NCI-H2107 (cell line): Measurements from ENCODE around the gene SMC4.

Experiments used
- DNase-seq: peaks from one replicate; lab custom pipeline; 2025; lab: John Stamatoyannopoulos, UW

Gene SMC4

GRCh38 chr3:160395297-160395696 is 4.2 kb upstream of the SMC4 start:
- no peak for DNase-seq

DNA sequence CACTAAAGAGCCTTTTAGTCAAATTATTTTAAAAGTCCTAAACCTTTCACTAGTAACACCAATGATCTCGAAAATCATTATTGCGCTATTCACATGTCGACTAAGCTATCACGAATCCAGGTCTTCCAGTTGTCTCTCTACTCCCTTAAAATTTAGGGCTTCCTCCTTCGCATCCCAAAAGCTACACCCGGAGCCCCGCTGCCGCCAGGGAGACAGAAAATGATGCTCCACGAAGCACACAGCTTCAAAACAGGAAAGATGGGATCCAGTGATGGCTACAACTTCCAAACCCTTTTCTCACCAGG is 678 bp upstream of the SMC4 start:
- no peak for DNase-seq

- no peak for DNase-seq
Measured at GRCh38 chr3:160400030-160400701, 716 bp downstream of the SMC4 start.

DNA sequence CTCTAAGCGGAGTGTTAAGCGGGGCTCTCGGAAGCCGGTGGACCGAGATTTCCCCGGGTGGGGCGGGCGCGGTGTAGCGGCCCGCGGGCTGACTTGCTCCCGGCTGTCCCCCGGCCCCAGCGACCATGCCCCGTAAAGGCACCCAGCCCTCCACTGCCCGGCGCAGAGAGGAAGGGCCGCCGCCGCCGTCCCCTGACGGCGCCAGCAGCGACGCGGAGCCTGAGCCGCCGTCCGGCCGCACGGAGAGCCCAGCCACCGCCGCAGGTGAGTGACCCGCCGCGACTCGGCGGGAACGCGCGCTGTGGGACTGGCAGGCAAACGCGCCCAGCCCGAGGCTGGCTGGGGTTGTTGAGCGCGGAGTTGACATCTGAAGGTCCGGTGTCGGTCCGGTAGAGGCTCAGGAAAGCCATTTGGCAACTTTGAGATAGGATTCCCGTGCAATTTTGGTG is 1.3 kb downstream of the SMC4 start:
- DNase-seq: no peak

DNA sequence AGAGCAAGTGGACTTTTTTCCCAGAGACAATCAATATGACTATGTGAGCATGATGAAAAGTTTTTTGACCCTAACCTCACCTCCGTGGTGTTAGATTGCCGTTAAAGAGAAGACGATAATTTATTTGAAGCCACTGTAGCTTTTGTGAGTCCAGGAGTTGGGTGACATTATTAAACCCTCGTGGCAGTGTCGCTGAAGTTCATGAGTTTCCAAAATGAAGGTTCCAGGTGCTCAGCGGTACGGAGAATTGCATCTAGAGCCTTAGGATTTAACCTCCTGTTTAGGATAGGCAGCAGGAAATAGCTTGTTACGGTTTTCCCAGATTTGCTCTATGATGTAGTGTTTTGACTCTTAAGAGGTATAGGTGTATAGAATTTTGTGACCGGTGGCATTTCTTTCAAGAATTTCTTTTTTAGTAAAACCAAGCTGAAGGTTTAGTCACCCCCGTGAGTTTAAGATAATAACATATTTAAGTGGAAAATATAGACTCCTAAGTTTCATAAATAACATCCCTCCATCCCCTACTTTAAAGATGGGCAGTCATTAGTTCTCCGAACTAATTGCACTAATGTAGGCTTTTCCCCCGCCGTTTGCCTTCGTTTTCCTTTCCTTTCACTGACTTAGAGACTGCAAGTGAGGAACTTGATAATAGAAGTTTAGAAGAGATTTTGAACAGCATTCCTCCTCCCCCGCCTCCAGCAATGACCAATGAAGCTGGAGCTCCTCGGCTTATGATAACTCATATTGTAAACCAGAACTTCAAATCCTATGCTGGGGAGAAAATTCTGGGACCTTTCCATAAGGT is 2.0 kb downstream of the SMC4 start:
- peak; percentile 40 for DNase-seq

- no peak for DNase-seq
Measured at GRCh38 chr3:160402221-160403027, 3.0 kb downstream of the SMC4 start.

- no peak for DNase-seq
Measured at GRCh38 chr3:160403028-160403545, 3.6 kb downstream of the SMC4 start.

GRCh38 chr3:160403796-160404470 is 4.5 kb downstream of the SMC4 start:
- no peak for DNase-seq

DNA sequence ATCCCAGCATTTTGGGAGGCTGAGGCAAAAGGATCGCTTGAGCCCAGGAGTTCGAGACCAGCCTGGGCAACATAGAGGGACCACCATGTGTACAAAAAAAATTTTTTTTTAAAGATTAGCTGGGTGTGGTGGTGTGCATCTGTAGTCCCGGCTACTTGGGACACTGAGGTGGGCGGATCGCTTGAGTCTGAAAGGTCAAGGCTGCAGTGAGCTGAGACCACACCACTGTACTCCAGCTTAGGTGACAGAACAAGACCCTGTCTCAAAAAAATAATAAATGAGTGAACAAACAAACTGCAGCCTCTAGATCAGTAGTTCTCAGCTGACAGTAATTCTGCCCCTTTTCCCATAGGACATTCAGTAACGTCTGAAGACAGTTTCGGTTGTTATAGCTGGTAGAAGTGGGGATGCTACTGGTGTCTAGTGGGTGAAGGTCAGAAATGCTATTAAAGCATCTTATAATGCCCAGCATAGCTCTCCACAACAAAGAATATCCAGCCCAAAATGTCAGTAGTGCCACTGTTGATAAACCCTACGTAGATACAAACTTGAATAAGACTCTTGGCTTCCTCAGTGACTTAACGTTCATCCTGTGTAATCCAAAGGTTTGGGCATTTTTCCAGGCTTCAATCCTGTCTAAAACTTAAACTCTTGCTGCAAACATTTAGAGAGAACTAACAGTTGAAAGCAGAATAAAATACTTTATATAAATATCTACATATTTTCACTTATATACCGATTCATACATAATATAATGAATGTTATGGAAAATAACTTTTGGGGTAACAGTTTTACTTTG is 10.6 kb downstream of the SMC4 start:
- DNase-seq: no peak

DNA sequence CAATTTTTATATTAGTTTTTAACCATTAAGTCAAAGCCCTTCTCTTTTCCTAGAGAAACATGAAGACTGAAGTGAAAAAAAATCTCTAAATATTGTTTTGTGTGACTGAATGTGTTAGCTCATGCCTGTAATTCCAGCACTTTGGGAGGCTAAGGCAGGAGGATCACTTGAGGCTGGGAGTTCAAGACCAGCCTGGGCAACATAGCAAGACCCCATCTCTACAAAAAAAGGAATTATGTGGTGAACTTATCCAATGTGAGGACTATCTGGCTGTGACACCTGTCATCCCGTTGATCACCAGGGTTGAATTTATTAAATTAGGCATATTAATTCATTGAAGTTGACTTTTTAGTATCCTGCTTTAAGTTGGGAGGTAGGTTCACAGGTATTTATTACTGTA is 13.0 kb downstream of the SMC4 start:
- DNase-seq: no peak

DNA sequence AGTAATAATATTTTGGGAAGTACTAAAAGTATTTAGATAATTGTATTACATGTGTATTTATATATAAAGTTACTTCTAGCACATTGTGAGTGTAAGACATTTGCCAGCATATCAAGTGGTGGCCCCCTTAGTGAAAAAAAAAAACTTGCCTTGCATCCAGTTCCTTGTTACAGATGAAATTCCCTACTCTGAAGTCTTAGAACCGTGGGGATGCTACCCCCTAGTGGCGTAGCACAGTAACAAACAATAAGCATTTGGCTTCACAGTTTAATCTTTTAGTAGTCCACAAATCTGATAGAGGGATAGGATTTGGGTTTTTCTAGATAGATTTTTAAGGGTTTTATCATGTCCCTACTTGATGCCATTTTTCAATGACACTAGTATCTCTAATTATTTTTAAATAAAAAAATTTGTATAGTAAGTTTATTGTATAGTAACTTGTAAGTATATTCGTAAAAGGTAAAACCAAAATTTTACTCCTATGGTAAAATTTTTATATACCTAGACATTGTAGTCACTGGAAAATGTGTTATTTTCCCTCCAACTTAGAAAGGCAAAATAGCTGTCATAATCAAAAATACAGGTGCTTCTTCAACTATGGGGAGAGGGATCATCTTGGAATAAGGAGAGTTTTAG is 14.3 kb downstream of the SMC4 start:
- DNase-seq: peak; percentile 83

- no peak for DNase-seq
Measured at GRCh38 chr3:160417311-160417710, 17.9 kb downstream of the SMC4 start.

GRCh38 chr3:160427832-160428424 is 28.5 kb downstream of the SMC4 start:
- DNase-seq: no peak

DNA sequence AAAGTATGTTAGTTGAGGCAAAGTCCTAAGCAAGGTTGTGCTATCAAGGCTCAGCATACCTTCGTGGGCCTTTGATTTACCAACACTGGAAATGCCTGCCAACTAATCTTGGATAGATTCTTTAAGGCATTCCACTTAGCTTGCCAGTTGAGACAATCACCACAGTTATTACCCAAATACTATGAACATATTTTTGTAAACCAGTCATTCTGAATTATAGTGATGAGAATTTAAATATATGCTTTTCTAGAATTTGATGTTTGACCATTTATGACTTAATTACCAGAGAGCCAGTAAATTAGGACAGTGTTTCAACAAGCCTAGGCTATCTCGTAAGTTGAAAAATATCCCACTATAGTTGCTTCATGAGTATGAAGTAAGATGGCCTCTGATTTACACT is 34.6 kb downstream of the SMC4 start:
- no peak for DNase-seq

DNA sequence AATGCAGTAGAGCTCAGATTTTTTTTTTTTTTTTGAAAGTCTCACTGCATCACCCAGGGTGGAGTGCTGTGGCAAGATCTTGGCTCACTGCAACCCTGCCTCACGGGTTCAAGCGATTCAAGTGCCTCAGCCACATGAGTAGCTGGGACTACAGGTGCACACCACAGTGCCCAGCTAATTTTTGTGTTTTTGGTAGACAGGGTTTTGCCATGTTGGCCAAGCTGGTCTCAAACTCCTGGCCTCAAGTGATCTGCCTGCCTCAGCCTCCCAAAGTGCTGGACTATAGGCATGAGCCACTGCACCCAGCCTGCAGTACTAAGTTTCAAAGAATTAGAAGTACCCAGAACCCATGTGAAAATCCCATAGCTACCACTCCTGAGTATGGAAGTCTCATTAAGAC is 35.6 kb downstream of the SMC4 start:
- DNase-seq: no peak

- no peak for DNase-seq
Measured at GRCh38 chr3:160435747-160436146, 36.3 kb downstream of the SMC4 start.

- no peak for DNase-seq
Measured at GRCh38 chr3:160437083-160437455, 37.6 kb downstream of the SMC4 start.

DNA sequence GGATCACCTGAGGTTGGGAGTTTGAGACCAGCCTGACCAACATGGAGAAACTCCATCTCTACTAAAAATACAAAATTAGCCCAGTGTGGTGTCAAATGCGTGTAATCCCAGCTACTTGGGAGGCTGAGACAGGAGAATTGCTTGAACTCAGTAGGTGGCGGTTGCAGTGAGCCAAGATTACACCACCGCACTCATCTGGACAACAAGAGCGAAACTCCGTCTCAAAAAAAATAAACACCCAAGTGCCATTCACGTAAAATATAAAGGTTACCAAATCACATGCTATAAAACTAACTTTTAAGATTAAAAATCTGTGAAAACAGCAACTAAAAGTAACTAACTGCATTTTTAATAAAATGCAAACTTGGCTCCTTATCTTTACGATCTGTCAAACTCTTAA is 41.2 kb downstream of the SMC4 start:
- DNase-seq: no peak

DNA sequence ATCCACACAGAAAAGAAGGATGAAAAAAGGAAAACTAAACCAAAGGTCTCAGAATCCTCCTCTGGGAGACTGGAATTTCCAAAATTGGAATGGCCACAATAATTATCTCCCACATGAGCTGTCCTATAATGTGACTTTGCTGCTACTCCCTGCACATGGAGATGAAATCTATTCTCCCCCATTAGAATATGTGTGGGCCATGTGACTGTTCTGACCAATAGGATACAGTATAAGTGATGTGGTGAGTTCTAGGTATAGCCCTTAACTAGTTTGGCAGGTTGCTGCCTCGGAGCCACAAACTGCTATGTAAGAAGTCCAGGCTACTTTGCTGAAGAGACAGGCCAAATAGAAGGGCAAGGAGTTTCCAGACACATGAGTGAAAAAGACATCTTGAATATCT is 45.0 kb downstream of the SMC4 start:
- DNase-seq: no peak

DNA sequence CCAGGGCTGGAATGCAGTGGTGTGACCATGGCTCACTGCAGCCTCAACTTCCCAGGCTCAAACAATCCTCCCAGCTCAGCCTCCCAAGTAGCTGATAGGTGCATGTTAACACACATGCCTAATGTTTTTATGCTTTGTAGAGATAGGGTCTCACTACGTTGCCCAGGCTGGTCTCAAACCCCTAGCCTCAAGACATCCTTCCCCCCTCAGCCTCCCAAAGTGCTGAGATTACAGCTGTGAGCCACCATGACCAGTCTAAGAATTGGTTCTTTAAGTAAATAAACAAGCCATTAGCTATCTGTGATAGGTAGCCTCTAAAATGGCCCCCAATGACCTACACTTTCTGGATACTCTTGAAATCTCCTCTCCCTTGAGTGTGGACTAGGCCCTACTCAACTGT is 46.4 kb downstream of the SMC4 start:
- no peak for DNase-seq
